ENCODE results near the gene FARS2.

FARS2 gene

GRCh38 chr6:5249451-5250122 lies 11.7 kb upstream of the FARS2 start:
- no peak for DNase-seq (ENCODE audit: low read depth)

- DNase-seq (ENCODE audit: low read depth): no peak
Measured at GRCh38 chr6:5250451-5250850, 10.9 kb upstream of the FARS2 start.

GRCh38 chr6:5250911-5251310 lies 10.4 kb upstream of the FARS2 start:
- DNase-seq (ENCODE audit: low read depth): no peak

- no peak for DNase-seq (ENCODE audit: low read depth)
Measured at GRCh38 chr6:5256952-5257351, 4.4 kb upstream of the FARS2 start.

- DNase-seq (ENCODE audit: low read depth): no peak
Measured at GRCh38 chr6:5257400-5257799, 3.9 kb upstream of the FARS2 start.

- DNase-seq (ENCODE audit: low read depth): no peak
Measured at GRCh38 chr6:5259428-5259827, 1.9 kb upstream of the FARS2 start.

- peak; percentile 52 for DNase-seq (ENCODE audit: low read depth)
Measured at GRCh38 chr6:5260111-5260620, 1.1 kb upstream of the FARS2 start.

GRCh38 chr6:5261545-5262109 lies 314 bp downstream of the FARS2 start:
- DNase-seq (ENCODE audit: low read depth): no peak

GRCh38 chr6:5266423-5266822 lies 5.1 kb downstream of the FARS2 start:
- no peak for DNase-seq (ENCODE audit: low read depth)

- no peak for DNase-seq (ENCODE audit: low read depth)
Measured at GRCh38 chr6:5270093-5270680, 8.9 kb downstream of the FARS2 start.

- no peak for DNase-seq (ENCODE audit: low read depth)
Measured at GRCh38 chr6:5271926-5272325, 10.6 kb downstream of the FARS2 start.

- no peak for DNase-seq (ENCODE audit: low read depth)
Measured at GRCh38 chr6:5274231-5274630, 12.9 kb downstream of the FARS2 start.

- DNase-seq (ENCODE audit: low read depth): no peak
Measured at GRCh38 chr6:5275497-5275896, 14.2 kb downstream of the FARS2 start.

GRCh38 chr6:5276581-5276980 lies 15.3 kb downstream of the FARS2 start:
- no peak for DNase-seq (ENCODE audit: low read depth)

GRCh38 chr6:5277589-5277988 lies 16.3 kb downstream of the FARS2 start:
- DNase-seq (ENCODE audit: low read depth): no peak

GRCh38 chr6:5278047-5278446 lies 16.7 kb downstream of the FARS2 start:
- no peak for DNase-seq (ENCODE audit: low read depth)

- DNase-seq (ENCODE audit: low read depth): no peak
Measured at GRCh38 chr6:5278565-5279120, 17.3 kb downstream of the FARS2 start.

- no peak for DNase-seq (ENCODE audit: low read depth)
Measured at GRCh38 chr6:5279891-5280338, 18.6 kb downstream of the FARS2 start.

- no peak for DNase-seq (ENCODE audit: low read depth)
Measured at GRCh38 chr6:5280920-5281319, 19.6 kb downstream of the FARS2 start.

GRCh38 chr6:5282191-5282623 lies 20.9 kb downstream of the FARS2 start:
- no peak for DNase-seq (ENCODE audit: low read depth)

GRCh38 chr6:5285081-5285480 lies 23.8 kb downstream of the FARS2 start:
- no peak for DNase-seq (ENCODE audit: low read depth)

GRCh38 chr6:5285526-5285925 lies 24.2 kb downstream of the FARS2 start:
- no peak for DNase-seq (ENCODE audit: low read depth)

GRCh38 chr6:5286780-5287179 lies 25.5 kb downstream of the FARS2 start:
- DNase-seq (ENCODE audit: low read depth): no peak
